Measurements from ENCODE around the gene SOX30.

DNA sequence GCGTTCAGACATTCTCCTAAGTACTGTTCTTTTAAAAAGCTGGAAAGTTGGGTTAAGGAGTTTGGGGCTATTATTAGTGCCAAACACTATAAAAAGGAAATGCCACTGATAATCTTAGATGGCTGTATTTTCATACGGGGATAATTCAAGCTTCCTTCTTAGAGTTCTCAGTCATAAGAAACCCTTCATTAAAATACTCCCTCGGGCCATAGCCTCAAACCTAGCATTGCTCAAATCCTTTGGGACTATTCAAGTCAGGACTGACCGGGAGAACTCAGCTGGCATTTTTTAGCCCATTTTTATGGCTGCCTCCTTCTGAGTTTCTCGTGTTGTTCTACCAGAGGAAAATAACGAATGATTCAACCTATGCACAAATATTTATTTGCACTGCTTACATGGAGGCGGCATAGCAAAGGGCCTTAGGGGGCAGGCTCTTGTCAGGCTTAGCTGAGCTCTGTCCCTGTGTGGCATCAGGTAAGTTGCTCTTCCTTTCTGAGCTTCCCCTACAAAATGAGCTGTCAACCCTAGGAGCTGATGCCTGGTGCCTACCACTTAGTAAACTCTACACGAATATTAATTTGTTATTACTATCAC is 43.2 kb downstream of the SOX30 start:
- TF ChIP-seq POLR2AphosphoS5 (IDR thresholded peaks at IDR 0.05; ENCODE audit: borderline replicate concordance, low read depth, low read length) (no peak), EZH2 (IDR thresholded peaks at IDR 0.05) (no peak)

Measured in SK-N-MC (cell line).